GM23248 (cell line): ENCODE results near the gene TRAK1. TPM values are rescaled to one million over a fixed set of nuclear protein-coding genes. Genes with fewer than 3 reads are reported as not detected.

Experiments used
- DNase-seq: peaks from one replicate; pipeline ENCODE4 v3.0.0-alpha.2; 2015
- H2AFZ ChIP-seq: fragments of 200-600 bp; sonication (generic); 2 replicates; pipeline ENCODE4 v1.6.1; 2016; ENCODE audit warnings: antibody characterized with exemption
- H3F3A ChIP-seq: fragments of 200-600 bp; sonication (generic); 2 replicates; pipeline ENCODE4 v1.6.1; 2016; ENCODE audit warnings: mild to moderate bottlenecking, antibody characterized with exemption, mixed run types; ENCODE audit not compliant: insufficient read depth
- H3K27ac ChIP-seq: fragments of 200-600 bp; sonication (generic); 2 replicates; pipeline ENCODE4 v1.5.1; 2016; ENCODE audit warnings: mild to moderate bottlenecking
- H3K27me3 ChIP-seq: fragments of 200-600 bp; sonication (generic); replicated peaks from 2 replicates; pipeline ENCODE4 v1.6.1; 2016; ENCODE audit warnings: mild to moderate bottlenecking; ENCODE audit not compliant: insufficient read depth
- H3K36me3 ChIP-seq: fragments of 200-600 bp; sonication (generic); 2 replicates; pipeline ENCODE4 v1.6.1; 2016; ENCODE audit warnings: low read depth, mild to moderate bottlenecking
- H3K4me1 ChIP-seq: fragments of 200-600 bp; sonication (generic); 2 replicates; pipeline ENCODE4 v1.6.1; 2016; ENCODE audit warnings: mild to moderate bottlenecking; ENCODE audit not compliant: insufficient read depth
- H3K4me2 ChIP-seq: fragments of 200-600 bp; sonication (generic); one replicate; pipeline ENCODE4 v1.6.1; 2016; ENCODE audit warnings: mild to moderate bottlenecking; ENCODE audit not compliant: unreplicated experiment
- H3K4me3 ChIP-seq: fragments of 200-600 bp; sonication (generic); 2 replicates; pipeline ENCODE4 v1.5.1; 2016; ENCODE audit warnings: mild to moderate bottlenecking
- H3K79me2 ChIP-seq: fragments of 200-600 bp; sonication (generic); 2 replicates; pipeline ENCODE4 v1.6.1; 2016; ENCODE audit warnings: mild to moderate bottlenecking; ENCODE audit not compliant: insufficient read depth
- H3K9ac ChIP-seq: fragments of 200-600 bp; sonication (generic); 2 replicates; pipeline ENCODE4 v1.6.1; 2016; ENCODE audit warnings: mild to moderate bottlenecking
- H3K9me2 ChIP-seq: fragments of 200-600 bp; sonication (generic); 2 replicates; pipeline ENCODE4 v1.6.1; 2016; ENCODE audit warnings: mixed run types, mild to moderate bottlenecking, moderate library complexity; ENCODE audit not compliant: insufficient read depth
- H3K9me3 ChIP-seq: fragments of 200-600 bp; sonication (generic); one replicate; pipeline ENCODE4 v1.6.1; 2017; ENCODE audit warnings: low read depth
- H4K20me1 ChIP-seq: fragments of 200-600 bp; sonication (generic); 2 replicates; pipeline ENCODE4 v1.6.0; 2016; ENCODE audit not compliant: insufficient read depth
- EZH2 ChIP-seq: fragments of 200-600 bp; sonication (generic); IDR thresholded peaks from 2 replicates; pipeline ENCODE4 v1.6.1; 2018; ENCODE audit warnings: antibody characterized with exemption, mild to moderate bottlenecking; ENCODE audit not compliant: insufficient read depth, poor library complexity, severe bottlenecking
- EZH2phosphoT487 ChIP-seq: fragments of 200-600 bp; sonication (generic); IDR thresholded peaks from 2 replicates; pipeline ENCODE4 v1.6.1; 2018; ENCODE audit warnings: antibody characterized with exemption, moderate library complexity, mild to moderate bottlenecking, low read depth; ENCODE audit not compliant: insufficient read depth
- WGBS, 2 experiments: methylation state at CpG; one replicate each; pipeline ENCODE4 v1.1.6; 2015 to 2017; ENCODE audit warnings: low lambda C conversion rate in 2 of 2, low coverage in 1 of 2; ENCODE audit errors: missing lambda C conversion rate in 2 of 2; 5-methylcytosine and 5-hydroxymethylcytosine counted together
- in situ Hi-C: fragments of 300-500 bp; cut with MboI; formaldehyde crosslinking; loops from 2 replicates; pipeline ENCODE4 v1.15.0; 2020
- polyA plus RNA-seq: library from polyadenylated mRNA; unstranded; fragments of >200 nt; fragmentation: Nextera tagmentation; extraction: Ambion mirVana; gene quantifications from 2 replicates; pipeline ENCODE4 v1.2.1, GENCODE V29; 2016
- total RNA-seq: library from RNA; depleted of rRNA; stranded (reverse); fragments of >200 nt; shearing (Covaris generic); gene quantifications from 2 replicates; pipeline ENCODE4 v1.2.3, GENCODE V29; 2014

TRAK1 gene
- total and polyA plus RNA-seq, 2 experiments from 2014 or later, result 13.6 to 51.0 TPM

GRCh38 chr3:42230860-42231259, 139.7 kb downstream of the TRAK1 start:
- Histone ChIP-seq H3F3A (peaks cover 8% of the 10 kb centered on the region; the same call in 1 of the 2 replicates), H3K36me3 (no peaks in the 10 kb centered on the region), H4K20me1 (no peaks in the 10 kb centered on the region), H3K4me3 (no peak overlapping the region), H3K9me2 (no peaks in the 10 kb centered on the region), H3K9ac (no peak overlapping the region), H3K27me3 (peaks cover 5% of the 10 kb centered on the region; the same call in 1 of the 2 replicates), H3K27ac (no peak overlapping the region), H3K9me3 (no peaks in the 10 kb centered on the region), H3K4me2 (no peak overlapping the region), H2AFZ (no peak overlapping the region), H3K4me1 (no peaks in the 10 kb centered on the region), H3K79me2 (no peaks in the 10 kb centered on the region)
- WGBS, 2 experiments, result 88 to 92% methylated on average over 5 of the region's 5 CpGs
- in situ Hi-C loops, result loop anchor here (10.0 kb wide), 1 partner anchor 314 kb away; no protein-coding TSS in a partner anchor
- TF ChIP-seq EZH2phosphoT487 (no peak), EZH2 (no peak)
- no peak for DNase-seq

- no peaks in the 10 kb centered on the region for H3K9me3 ChIP-seq
- H3K79me2 ChIP-seq, result no peaks in the 10 kb centered on the region
- H3K4me3 ChIP-seq, result no peak overlapping the region
- H3K36me3 ChIP-seq, result no peaks in the 10 kb centered on the region
- H3K9me2 ChIP-seq, result no peaks in the 10 kb centered on the region
- TF ChIP-seq EZH2, result no peak
- TF ChIP-seq EZH2phosphoT487, result no peak
- H3K27me3 ChIP-seq, result peaks cover 7% of the 10 kb centered on the region; the same call in 1 of the 2 replicates
- no peaks in the 10 kb centered on the region for H3F3A ChIP-seq
- H3K4me1 ChIP-seq, result no peaks in the 10 kb centered on the region
- no peak for DNase-seq
- no peak overlapping the region for H3K4me2 ChIP-seq
- H2AFZ ChIP-seq, result no peak overlapping the region
- in situ Hi-C loops, result loop anchor here (10.0 kb wide), 1 partner anchor 309 kb away; no protein-coding TSS in a partner anchor
- H3K9ac ChIP-seq, result no peak overlapping the region
- no peaks in the 10 kb centered on the region for H4K20me1 ChIP-seq
- H3K27ac ChIP-seq, result no peak overlapping the region
Observed at GRCh38 chr3:42235532-42235931, 144.4 kb downstream of the TRAK1 start.

- in situ Hi-C loops, result loop anchor here (10.0 kb wide), 1 partner anchor 308 kb away; no protein-coding TSS in a partner anchor
- DNase-seq, result no peak
- no peak overlapping the region for H3K9ac ChIP-seq
- H3F3A ChIP-seq, result no peaks in the 10 kb centered on the region
- H2AFZ ChIP-seq, result no peak overlapping the region
- H3K4me2 ChIP-seq, result no peak overlapping the region
- no peak for TF ChIP-seq EZH2phosphoT487
- no peak for TF ChIP-seq EZH2
- no peaks in the 10 kb centered on the region for H4K20me1 ChIP-seq
- H3K9me3 ChIP-seq, result no peaks in the 10 kb centered on the region
- no peaks in the 10 kb centered on the region for H3K36me3 ChIP-seq
- H3K27ac ChIP-seq, result no peak overlapping the region
- 62 to 74% methylated on average over 2 of the region's 2 CpGs for WGBS, 2 experiments
- no peaks in the 10 kb centered on the region for H3K79me2 ChIP-seq
- no peak overlapping the region for H3K4me3 ChIP-seq
- peaks cover 7% of the 10 kb centered on the region; the same call in 1 of the 2 replicates for H3K27me3 ChIP-seq
- no peaks in the 10 kb centered on the region for H3K9me2 ChIP-seq
- no peaks in the 10 kb centered on the region for H3K4me1 ChIP-seq
Observed at GRCh38 chr3:42236611-42237010, 145.5 kb downstream of the TRAK1 start.

- Histone ChIP-seq H3K9me3 (no peaks in the 10 kb centered on the region), H2AFZ (no peak overlapping the region), H3K79me2 (no peaks in the 10 kb centered on the region), H3F3A (no peaks in the 10 kb centered on the region), H3K36me3 (no peaks in the 10 kb centered on the region), H3K9ac (no peak overlapping the region), H3K4me1 (no peaks in the 10 kb centered on the region), H3K9me2 (no peaks in the 10 kb centered on the region), H3K4me3 (no peak overlapping the region), H3K27ac (no peak overlapping the region), H4K20me1 (no peaks in the 10 kb centered on the region), H3K4me2 (no peak overlapping the region), H3K27me3 (peaks cover 46% of the 10 kb centered on the region)
- WGBS, 2 experiments, result 50 to 58% methylated on average over 1 of the region's 1 CpG
- DNase-seq, result no peak
- in situ Hi-C loops, result loop anchor here (5.0 kb wide), 1 partner anchor 201 kb away; no protein-coding TSS in a partner anchor
- no peak for TF ChIP-seq EZH2
- no peak for TF ChIP-seq EZH2phosphoT487
Observed at GRCh38 chr3:42246091-42246490, 154.9 kb downstream of the TRAK1 start.
